Astrocyte of the spinal cord (primary cell): ENCODE measurements around the gene VGLL3.

ENCODE experiments used
- DNase-seq: peaks from one replicate; pipeline ENCODE4 v3.0.0; 2011; ENCODE audit warnings: low read depth, low spot score
- H3K4me3 ChIP-seq: 2 replicates; pipeline ENCODE4 v1.5.1; 2011; ENCODE audit warnings: low read depth, mild to moderate bottlenecking, low read length, moderate library complexity
- in situ Hi-C: cut with HindIII; loops from 2 replicates; pipeline ENCODE4 v1.10.0; 2017; ENCODE audit warnings: low sequenced_read_pairs
- TF ChIP-seq, protein P1 (sequence below): IDR thresholded peaks from 2 replicates; pipeline ENCODE4 v1.5.1; 2012; ENCODE audit warnings: low read depth, mild to moderate bottlenecking, low read length, inconsistent platforms

VGLL3 gene

DNA sequence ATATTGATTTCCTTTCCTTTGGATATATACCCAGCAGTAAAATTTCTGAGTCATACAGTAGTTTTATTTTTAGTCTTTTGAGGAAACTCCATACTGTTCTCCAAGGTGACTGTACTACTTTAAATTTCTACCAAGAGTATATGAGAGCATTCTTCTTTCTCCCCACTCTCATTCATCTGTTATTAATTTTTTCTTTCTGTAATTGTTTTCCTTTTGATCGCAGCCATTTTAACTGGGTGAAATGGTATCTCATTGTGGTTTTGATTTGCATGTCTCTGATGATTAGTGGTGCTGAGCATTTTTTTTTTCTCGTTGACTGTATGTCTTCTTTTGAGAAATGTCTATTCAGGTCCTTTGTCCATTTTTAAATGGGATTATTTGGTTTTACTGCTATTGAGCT, 18.3 kb upstream of the VGLL3 start:
- in situ Hi-C loops: no loop called here
- H3K4me3 ChIP-seq: no peak overlapping the region
- TF ChIP-seq, protein P1, sequence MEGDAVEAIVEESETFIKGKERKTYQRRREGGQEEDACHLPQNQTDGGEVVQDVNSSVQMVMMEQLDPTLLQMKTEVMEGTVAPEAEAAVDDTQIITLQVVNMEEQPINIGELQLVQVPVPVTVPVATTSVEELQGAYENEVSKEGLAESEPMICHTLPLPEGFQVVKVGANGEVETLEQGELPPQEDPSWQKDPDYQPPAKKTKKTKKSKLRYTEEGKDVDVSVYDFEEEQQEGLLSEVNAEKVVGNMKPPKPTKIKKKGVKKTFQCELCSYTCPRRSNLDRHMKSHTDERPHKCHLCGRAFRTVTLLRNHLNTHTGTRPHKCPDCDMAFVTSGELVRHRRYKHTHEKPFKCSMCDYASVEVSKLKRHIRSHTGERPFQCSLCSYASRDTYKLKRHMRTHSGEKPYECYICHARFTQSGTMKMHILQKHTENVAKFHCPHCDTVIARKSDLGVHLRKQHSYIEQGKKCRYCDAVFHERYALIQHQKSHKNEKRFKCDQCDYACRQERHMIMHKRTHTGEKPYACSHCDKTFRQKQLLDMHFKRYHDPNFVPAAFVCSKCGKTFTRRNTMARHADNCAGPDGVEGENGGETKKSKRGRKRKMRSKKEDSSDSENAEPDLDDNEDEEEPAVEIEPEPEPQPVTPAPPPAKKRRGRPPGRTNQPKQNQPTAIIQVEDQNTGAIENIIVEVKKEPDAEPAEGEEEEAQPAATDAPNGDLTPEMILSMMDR: no peak
- DNase-seq: no peak

DNA sequence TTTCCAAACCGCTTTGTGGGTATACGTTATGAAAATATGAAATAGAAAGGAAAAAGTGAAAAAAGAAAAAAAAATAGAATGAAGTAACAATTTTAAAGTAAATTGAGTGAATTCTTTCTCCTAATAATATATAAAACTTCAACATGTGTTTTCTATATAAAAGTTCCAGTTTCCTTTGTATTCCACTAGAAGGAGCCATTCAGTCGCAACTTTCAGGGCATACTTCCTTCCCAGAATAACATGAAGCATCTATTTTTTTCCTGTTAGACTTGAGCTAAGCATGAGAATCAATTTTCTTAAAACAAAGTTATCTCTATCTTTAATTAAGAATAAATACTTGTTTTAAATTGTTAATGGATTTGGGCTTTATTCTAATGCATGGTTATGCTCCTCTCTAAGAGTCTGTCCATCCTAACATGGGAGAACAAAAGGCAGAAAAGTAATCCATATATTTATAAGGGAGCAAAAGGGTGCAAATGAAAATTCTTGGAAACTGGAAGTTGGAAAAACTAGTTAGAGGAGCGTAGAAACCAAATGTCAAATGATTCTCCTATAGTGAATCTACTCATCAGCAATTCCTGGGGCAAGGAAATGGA, 16.0 kb upstream of the VGLL3 start:
- TF ChIP-seq, protein P1: peak; percentile 69
- in situ Hi-C loops: no loop called here
- no peak overlapping the region for H3K4me3 ChIP-seq
- peak; percentile 58 for DNase-seq

DNA sequence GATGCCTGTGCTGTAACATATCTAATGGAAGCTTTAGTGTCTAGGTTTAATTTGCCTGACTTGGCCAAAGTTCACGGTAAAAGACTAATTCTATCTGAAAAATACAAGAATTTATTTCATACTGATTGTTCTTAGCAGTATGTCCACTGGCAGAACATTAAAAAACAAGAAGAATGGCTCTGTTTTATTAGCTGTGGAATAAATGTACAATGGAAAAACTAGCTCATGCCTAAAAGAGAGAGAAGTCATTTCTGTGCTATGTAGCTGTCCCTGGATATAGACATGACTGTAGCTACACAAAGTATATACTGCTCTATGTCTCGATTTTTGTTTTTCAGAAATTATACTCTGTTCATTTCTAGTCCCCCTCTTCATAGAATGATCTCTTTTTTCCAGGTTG, 13.9 kb upstream of the VGLL3 start:
- DNase-seq: no peak
- TF ChIP-seq, protein P1: no peak
- in situ Hi-C loops: no loop called here
- H3K4me3 ChIP-seq: no peak overlapping the region

DNA sequence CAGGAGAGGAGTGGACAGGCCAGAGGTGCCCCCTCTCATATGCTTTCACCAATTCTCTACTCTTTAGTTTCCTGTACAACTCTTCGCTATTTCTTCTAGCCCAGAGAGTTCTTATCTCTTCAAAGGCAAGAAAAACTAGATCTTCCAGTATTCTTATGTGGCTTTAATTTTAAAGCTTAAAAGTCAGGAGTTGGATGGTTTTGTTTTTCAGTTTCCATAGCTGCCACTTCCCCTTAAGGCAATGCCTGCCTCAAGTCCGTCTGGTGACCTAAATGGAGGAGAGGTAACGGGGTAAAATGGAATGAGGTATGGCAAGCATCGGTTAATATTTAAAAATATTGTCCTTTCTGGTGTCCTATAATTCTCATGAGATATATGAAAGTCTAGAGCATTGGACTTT, 11.4 kb upstream of the VGLL3 start:
- no peak for DNase-seq
- no peak overlapping the region for H3K4me3 ChIP-seq
- TF ChIP-seq, protein P1: no peak
- in situ Hi-C loops: no loop called here

DNA sequence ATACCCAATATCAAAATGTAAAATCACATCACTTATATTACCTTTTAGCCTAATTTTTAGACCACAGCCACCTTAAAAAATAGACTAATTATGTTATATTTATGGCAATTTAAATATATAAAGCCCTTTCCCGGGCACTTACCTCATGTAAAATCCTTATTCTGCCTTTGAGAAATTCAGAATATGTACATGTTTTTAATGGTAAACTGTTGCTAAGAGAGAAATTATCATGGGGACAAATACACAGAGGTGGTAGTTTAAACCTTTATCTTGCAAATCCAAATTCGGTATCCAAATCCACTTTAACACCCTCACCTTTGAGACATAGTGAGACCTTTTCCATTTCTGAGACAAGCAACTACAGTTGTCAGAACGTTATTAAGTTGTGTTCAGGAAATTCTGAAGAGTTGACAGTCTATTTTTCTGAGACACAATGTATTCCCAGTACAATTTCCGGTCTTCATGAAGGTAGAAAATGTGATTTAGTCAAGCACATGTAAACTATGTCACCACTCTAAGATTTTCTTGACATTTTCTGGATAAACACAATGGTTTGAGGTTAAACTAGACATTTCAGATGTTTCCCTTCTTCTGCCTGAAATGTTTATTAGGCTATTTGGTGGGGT, 10.6 kb upstream of the VGLL3 start:
- H3K4me3 ChIP-seq: no peak overlapping the region
- in situ Hi-C loops: no loop called here
- TF ChIP-seq, protein P1: no peak
- no peak for DNase-seq

DNA sequence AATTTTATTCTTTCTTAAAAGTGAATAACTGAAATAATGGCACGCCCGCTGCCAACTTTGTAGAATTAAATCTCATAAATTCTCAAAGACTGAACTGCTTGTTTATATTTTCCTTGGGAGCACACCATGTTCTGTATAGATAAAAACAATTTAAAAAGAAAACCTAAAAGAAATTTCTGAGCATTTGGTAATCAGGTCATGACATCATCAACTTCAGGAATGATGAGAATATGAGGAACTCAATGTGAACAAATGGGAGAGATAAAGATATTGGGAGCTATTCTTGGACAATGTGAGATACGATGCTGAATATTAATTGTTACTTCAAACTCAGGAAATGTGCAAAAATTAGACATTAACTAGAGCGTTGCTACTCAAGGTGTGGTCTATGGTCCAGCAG, 10.0 kb upstream of the VGLL3 start:
- DNase-seq: no peak
- in situ Hi-C loops: no loop called here
- TF ChIP-seq, protein P1: no peak
- H3K4me3 ChIP-seq: no peak overlapping the region
